ENCODE results near the gene EXOC4. TPM values are rescaled to one million over a fixed set of nuclear protein-coding genes. Genes with fewer than 3 reads are reported as not detected.

EXOC4 gene
- total RNA-seq, 4 donors from 2014 or later: 59.2 to 88.7 (median 71.6) TPM

DNA sequence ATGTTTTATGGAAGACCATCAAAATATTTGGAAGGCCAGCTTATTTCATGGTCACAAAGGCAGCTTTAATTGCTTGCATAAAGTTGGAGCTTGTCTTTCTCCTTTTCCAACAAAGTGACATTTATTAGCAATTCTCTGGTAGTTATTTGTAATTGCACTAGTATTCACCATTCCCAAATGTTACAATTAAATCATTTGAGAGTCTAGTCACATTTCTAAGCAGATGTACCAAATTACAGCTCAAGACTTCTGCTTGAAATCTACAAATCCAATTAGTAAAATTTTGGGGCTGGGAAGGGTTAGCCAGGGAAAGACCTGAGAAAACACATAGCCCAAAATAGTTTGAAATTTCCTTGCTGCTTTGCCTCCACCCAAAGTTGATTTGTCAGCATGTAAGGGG, 498.2 kb downstream of the EXOC4 start:
- no peak for DNase-seq (ENCODE audit: low spot score)
- no peak for ATAC-seq (ENCODE audit: low FRiP score)
- TF ChIP-seq, protein P1, sequence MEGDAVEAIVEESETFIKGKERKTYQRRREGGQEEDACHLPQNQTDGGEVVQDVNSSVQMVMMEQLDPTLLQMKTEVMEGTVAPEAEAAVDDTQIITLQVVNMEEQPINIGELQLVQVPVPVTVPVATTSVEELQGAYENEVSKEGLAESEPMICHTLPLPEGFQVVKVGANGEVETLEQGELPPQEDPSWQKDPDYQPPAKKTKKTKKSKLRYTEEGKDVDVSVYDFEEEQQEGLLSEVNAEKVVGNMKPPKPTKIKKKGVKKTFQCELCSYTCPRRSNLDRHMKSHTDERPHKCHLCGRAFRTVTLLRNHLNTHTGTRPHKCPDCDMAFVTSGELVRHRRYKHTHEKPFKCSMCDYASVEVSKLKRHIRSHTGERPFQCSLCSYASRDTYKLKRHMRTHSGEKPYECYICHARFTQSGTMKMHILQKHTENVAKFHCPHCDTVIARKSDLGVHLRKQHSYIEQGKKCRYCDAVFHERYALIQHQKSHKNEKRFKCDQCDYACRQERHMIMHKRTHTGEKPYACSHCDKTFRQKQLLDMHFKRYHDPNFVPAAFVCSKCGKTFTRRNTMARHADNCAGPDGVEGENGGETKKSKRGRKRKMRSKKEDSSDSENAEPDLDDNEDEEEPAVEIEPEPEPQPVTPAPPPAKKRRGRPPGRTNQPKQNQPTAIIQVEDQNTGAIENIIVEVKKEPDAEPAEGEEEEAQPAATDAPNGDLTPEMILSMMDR (IDR thresholded peaks at IDR 0.05): no peak

- ATAC-seq (ENCODE audit: low FRiP score) (no peak), DNase-seq (ENCODE audit: low spot score) (no peak)
These were observed 500.6 kb downstream of the EXOC4 start for GRCh38 chr7:133753513-133753912.

DNA sequence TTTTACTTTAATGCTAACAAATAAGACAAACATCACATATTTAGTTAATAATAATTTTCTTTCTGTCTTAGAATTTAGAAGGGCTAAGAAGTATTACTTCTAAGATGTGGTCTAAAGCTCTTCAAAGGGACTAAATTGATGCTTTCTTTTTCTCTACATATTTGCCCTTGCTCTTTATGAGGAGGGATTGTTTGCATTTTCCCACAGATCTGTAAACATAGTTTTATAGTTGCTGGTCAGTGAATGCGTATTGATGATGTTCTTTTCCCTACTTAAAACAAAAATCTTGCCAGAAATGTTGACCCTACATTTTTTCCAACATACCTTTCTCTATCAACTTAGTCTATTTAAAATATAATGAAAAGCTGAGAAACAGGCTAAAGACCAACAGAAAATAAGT, 501.8 kb downstream of the EXOC4 start:
- ATAC-seq (ENCODE audit: low FRiP score) (no peak), DNase-seq (ENCODE audit: low spot score) (no peak)
- TF ChIP-seq, protein P1 (IDR thresholded peaks at IDR 0.05): no peak

More at GRCh38 chr7:133753513-133753912, 500.6 kb downstream of the EXOC4 start:
- TF ChIP-seq, protein P1 (IDR thresholded peaks at IDR 0.05): no peak

- no peak for DNase-seq (ENCODE audit: low spot score)
- ATAC-seq (ENCODE audit: low FRiP score): no peak
- TF ChIP-seq, protein P1 (IDR thresholded peaks at IDR 0.05): no peak
These were observed 503.0 kb downstream of the EXOC4 start for GRCh38 chr7:133755901-133756300.

DNA sequence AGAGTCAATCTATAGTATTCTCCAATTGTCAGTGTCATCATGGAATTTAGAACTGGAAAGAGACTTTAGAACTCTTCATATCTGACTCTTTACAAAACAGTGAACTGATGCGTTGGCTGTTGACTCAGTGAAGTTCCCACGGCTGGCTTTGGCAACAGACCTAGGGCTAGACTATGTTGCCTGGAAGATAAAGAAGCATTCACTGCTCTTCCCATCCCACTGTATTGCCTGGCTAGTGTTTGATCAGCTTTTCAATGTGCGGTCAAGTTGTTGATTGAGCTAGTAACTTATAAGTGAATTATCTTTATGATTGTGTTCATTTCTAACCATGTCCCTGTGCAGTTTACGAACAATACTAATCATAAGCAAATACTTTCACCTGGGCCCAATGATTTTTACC, 508.6 kb downstream of the EXOC4 start:
- ATAC-seq (ENCODE audit: low FRiP score) (no peak), DNase-seq (ENCODE audit: low spot score) (no peak)
- TF ChIP-seq, protein P1 (IDR thresholded peaks at IDR 0.05): no peak

DNA sequence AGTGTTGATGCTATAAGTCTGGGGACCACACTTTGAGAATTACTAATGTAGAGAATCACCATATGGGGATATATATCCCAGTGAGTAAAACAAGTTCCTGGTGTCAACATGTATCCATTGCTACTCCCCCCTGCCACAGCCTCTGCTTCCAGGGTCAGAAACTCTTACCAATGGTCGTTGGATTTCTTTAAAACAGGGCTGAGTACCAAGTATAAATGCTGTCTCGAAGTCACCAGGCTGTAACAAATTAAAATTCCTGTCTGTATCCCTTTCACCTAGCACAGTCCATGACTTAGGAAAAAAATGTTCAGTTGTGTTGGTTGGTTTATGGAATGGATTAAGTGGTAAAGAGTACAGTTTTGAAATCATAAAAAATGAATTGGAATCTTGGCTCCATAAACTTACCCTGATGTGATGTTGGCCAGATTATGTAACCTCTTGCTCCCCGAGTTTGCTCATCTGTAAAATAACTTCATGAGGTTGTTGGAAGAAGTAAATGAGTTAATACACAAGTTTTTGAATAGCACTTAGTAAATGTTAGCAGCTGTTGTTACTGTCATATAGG, 510.3 kb downstream of the EXOC4 start:
- TF ChIP-seq, protein P1 (IDR thresholded peaks at IDR 0.05): no peak
- no peak for ATAC-seq (ENCODE audit: low FRiP score)
- DNase-seq (ENCODE audit: low spot score): no peak

DNA sequence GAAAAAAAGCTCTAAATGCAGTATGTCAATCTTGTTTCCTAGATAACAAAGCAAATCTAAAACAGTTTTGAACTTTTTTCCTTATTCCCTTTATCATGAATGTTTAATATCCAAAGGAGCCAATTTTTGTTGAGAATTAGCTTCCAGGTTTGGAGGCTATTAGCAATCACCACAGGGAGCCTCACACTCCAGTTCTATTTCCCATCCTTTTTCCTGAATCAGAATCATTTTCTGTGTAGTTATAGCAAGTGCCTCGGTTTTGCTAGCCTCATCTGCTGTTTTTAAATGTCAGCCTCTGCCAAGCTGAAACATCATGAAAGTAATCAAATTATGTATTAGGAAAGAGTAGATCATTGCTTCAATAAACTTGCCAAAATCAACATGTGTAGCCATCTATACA, 516.8 kb downstream of the EXOC4 start:
- DNase-seq (ENCODE audit: low spot score): no peak
- TF ChIP-seq, protein P1 (IDR thresholded peaks at IDR 0.05): no peak
- ATAC-seq (ENCODE audit: low FRiP score): no peak

All from omental fat pad (tissue), 4 donors.